WTC11 (cell line): ENCODE results near the gene LRMDA. TPM values are rescaled to one million over a fixed set of nuclear protein-coding genes. Genes with fewer than 3 reads are reported as not detected.

ENCODE experiments used
- ATAC-seq: fragments of 200-7000 bp; cut with Tn5 transposase; 2 replicates; pipeline ENCODE4 v1.10.0; 2021; ENCODE audit warnings: mild to moderate bottlenecking, moderate library complexity
- CTCF ChIA-PET: fragments of 300-600 bp; sonication (Branson Sonifier 250); formaldehyde crosslinking; loops from one replicate; lab custom pipeline; 2021; ENCODE audit warnings: antibody characterized with exemption; lab: Charles Lee
- POLR2A ChIA-PET: fragments of 350-600 bp; sonication (Branson Sonifier 250); formaldehyde crosslinking; loops from one replicate; lab custom pipeline; 2021; ENCODE audit warnings: antibody characterized with exemption; lab: Charles Lee
- DNase-seq: peaks from one replicate; pipeline ENCODE4 v3.0.0; 2021; ENCODE audit warnings: low spot score
- H3K27ac Mint-ChIP-seq: 2 replicates; pipeline ENCODE4 v1.8.0; 2021; ENCODE audit warnings: mixed read lengths
- H3K27me3 Mint-ChIP-seq: 2 replicates; pipeline ENCODE4 v1.8.0; 2021; ENCODE audit warnings: low read depth, mild to moderate bottlenecking, moderate library complexity, mixed read lengths
- H3K36me3 Mint-ChIP-seq: 2 replicates; pipeline ENCODE4 v1.8.0; 2021; ENCODE audit warnings: mixed read lengths
- H3K4me1 Mint-ChIP-seq: 2 replicates; pipeline ENCODE4 v1.8.0; 2022; ENCODE audit warnings: mixed read lengths
- H3K4me3 Mint-ChIP-seq: 2 replicates; pipeline ENCODE4 v1.8.0; 2021; ENCODE audit warnings: mild to moderate bottlenecking, moderate library complexity, mixed read lengths
- H3K9me3 Mint-ChIP-seq: 2 replicates; pipeline ENCODE4 v1.8.0; 2021; ENCODE audit warnings: mixed read lengths
- CBFB ChIP-seq: sonication (generic); formaldehyde crosslinking; IDR thresholded peaks from 2 replicates; pipeline ENCODE4 v1.8.1; 2022; ENCODE audit warnings: mild to moderate bottlenecking, low read depth, missing genetic modification reagents
- ELF4 ChIP-seq: sonication (generic); formaldehyde crosslinking; IDR thresholded peaks from 2 replicates; pipeline ENCODE4 v1.8.1; 2022; ENCODE audit warnings: low read depth, mild to moderate bottlenecking, moderate library complexity, missing genetic modification reagents
- ESRRA ChIP-seq: sonication (generic); formaldehyde crosslinking; IDR thresholded peaks from 2 replicates; pipeline ENCODE4 v1.8.1; 2022; ENCODE audit warnings: mild to moderate bottlenecking, missing genetic modification reagents, borderline replicate concordance
- ETV6 ChIP-seq: sonication (generic); formaldehyde crosslinking; IDR thresholded peaks from 2 replicates; pipeline ENCODE4 v1.8.1; 2022; ENCODE audit warnings: mild to moderate bottlenecking, missing genetic modification reagents
- FOXK1 ChIP-seq: sonication (generic); formaldehyde crosslinking; IDR thresholded peaks from 2 replicates; pipeline ENCODE4 v1.8.0; 2022; ENCODE audit warnings: mild to moderate bottlenecking, moderate library complexity, missing genetic modification reagents
- FOXP1 ChIP-seq: sonication (generic); formaldehyde crosslinking; IDR thresholded peaks from 2 replicates; pipeline ENCODE4 v1.8.0; 2022; ENCODE audit warnings: missing genetic modification reagents, mild to moderate bottlenecking, moderate library complexity, borderline replicate concordance
- KAT7 ChIP-seq: sonication (generic); formaldehyde crosslinking; IDR thresholded peaks from 2 replicates; pipeline ENCODE4 v1.8.1; 2023; ENCODE audit warnings: missing genetic modification reagents, mild to moderate bottlenecking, borderline replicate concordance
- MLX ChIP-seq: sonication (generic); formaldehyde crosslinking; IDR thresholded peaks from 2 replicates; pipeline ENCODE4 v1.8.1; 2023; ENCODE audit warnings: mild to moderate bottlenecking, missing genetic modification reagents, moderate library complexity
- OVOL2 ChIP-seq: fragments of 250-450 bp; sonication (Bioruptor Pico); IDR thresholded peaks from 2 replicates; pipeline ENCODE4 v1.9.0; 2021; ENCODE audit warnings: mild to moderate bottlenecking, borderline replicate concordance
- PRDM15 ChIP-seq: sonication (generic); formaldehyde crosslinking; IDR thresholded peaks from 2 replicates; pipeline ENCODE4 v1.8.0; 2022; ENCODE audit warnings: missing genetic modification reagents
- SP1 ChIP-seq: sonication (generic); formaldehyde crosslinking; conservative IDR thresholded peaks from 2 replicates; pipeline ENCODE4 v1.8.1; 2022; ENCODE audit warnings: missing genetic modification reagents
- STAT6 ChIP-seq: sonication (generic); formaldehyde crosslinking; conservative IDR thresholded peaks from 2 replicates; pipeline ENCODE4 v1.8.1; 2023; ENCODE audit warnings: mild to moderate bottlenecking, low read depth, missing genetic modification reagents, moderate library complexity
- TCF7 ChIP-seq: sonication (generic); formaldehyde crosslinking; IDR thresholded peaks from 2 replicates; pipeline ENCODE4 v1.8.0; 2022; ENCODE audit warnings: mild to moderate bottlenecking, low read depth, missing genetic modification reagents, moderate library complexity
- USF2 ChIP-seq: sonication (generic); formaldehyde crosslinking; IDR thresholded peaks from 2 replicates; pipeline ENCODE4 v1.8.1; 2023; ENCODE audit warnings: mild to moderate bottlenecking, missing genetic modification reagents, moderate library complexity
- ZNF263 ChIP-seq: sonication (generic); formaldehyde crosslinking; IDR thresholded peaks from 2 replicates; pipeline ENCODE4 v1.8.1; 2022; ENCODE audit warnings: low read depth, mild to moderate bottlenecking, moderate library complexity, missing genetic modification reagents
- ZNF423 ChIP-seq: fragments of 250-450 bp; sonication (Bioruptor Pico); IDR thresholded peaks from 2 replicates; pipeline ENCODE4 v2.1.2; 2022; ENCODE audit warnings: mild to moderate bottlenecking, moderate library complexity
- total RNA-seq: library from RNA; stranded (reverse); gene quantifications from 3 replicates; pipeline ENCODE4 v1.2.3, GENCODE V29; 2021
- TF ChIP-seq, protein P1 (sequence below): sonication (generic); formaldehyde crosslinking; IDR thresholded peaks from 2 replicates; pipeline ENCODE4 v1.8.0; 2023; ENCODE audit warnings: mild to moderate bottlenecking, missing genetic modification reagents
- TF ChIP-seq, protein P2 (sequence below): fragments of 250-450 bp; sonication (Bioruptor Pico); IDR thresholded peaks from 2 replicates; pipeline ENCODE4 v2.1.2; 2022; ENCODE audit warnings: mild to moderate bottlenecking, moderate library complexity

LRMDA gene
- total RNA-seq, 1 experiment from 2014 or later: 0.92 TPM

DNA sequence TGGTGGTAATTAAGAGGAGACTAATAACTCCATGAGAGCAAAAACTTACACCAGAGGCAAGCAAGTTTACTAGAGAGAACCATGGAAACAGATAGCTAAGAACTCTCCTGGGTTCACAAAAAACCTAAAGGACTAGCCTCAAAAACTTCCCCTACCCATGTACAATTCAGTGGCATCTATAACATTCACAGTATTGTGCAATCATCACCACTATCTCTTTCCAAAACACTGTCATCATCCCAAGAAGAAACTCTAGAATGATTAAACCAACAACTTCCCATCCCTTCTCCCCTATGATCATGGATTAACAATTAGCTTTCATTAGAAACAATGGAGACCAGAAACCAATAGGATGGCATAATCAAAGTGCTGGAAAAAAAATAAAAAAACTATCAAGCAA lies 1038.3 kb downstream of the LRMDA start:
- no peaks in the 10 kb centered on the region for H3K9me3 Mint-ChIP-seq
- no peaks in the 10 kb centered on the region for H3K27me3 Mint-ChIP-seq
- ATAC-seq (no peak), DNase-seq (no peak)
- TF ChIP-seq ELF4 (CRISPR knock-in tag) (no peak), SP1 (CRISPR knock-in tag) (no peak), PRDM15 (CRISPR knock-in tag) (no peak), FOXP1 (no peak), ESRRA (CRISPR knock-in tag) (no peak), USF2 (CRISPR knock-in tag) (no peak), STAT6 (no peak)
- TF ChIP-seq, protein P1, sequence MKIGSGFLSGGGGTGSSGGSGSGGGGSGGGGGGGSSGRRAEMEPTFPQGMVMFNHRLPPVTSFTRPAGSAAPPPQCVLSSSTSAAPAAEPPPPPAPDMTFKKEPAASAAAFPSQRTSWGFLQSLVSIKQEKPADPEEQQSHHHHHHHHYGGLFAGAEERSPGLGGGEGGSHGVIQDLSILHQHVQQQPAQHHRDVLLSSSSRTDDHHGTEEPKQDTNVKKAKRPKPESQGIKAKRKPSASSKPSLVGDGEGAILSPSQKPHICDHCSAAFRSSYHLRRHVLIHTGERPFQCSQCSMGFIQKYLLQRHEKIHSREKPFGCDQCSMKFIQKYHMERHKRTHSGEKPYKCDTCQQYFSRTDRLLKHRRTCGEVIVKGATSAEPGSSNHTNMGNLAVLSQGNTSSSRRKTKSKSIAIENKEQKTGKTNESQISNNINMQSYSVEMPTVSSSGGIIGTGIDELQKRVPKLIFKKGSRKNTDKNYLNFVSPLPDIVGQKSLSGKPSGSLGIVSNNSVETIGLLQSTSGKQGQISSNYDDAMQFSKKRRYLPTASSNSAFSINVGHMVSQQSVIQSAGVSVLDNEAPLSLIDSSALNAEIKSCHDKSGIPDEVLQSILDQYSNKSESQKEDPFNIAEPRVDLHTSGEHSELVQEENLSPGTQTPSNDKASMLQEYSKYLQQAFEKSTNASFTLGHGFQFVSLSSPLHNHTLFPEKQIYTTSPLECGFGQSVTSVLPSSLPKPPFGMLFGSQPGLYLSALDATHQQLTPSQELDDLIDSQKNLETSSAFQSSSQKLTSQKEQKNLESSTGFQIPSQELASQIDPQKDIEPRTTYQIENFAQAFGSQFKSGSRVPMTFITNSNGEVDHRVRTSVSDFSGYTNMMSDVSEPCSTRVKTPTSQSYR (CRISPR knock-in tag): no peak
- no peaks in the 10 kb centered on the region for H3K4me1 Mint-ChIP-seq
- H3K36me3 Mint-ChIP-seq: no peaks in the 10 kb centered on the region
- no peak overlapping the region for H3K4me3 Mint-ChIP-seq
- ChIA-PET POLR2A (no interaction called here), CTCF (no interaction called here)
- H3K27ac Mint-ChIP-seq: no peak overlapping the region

GRCh38 chr10:76479103-76479790 lies 1047.8 kb downstream of the LRMDA start:
- Mint-ChIP-seq H3K36me3 (no peaks in the 10 kb centered on the region; the same call in 1 of the 2 replicates), H3K27me3 (no peaks in the 10 kb centered on the region; the same call in 1 of the 2 replicates), H3K4me1 (no peaks in the 10 kb centered on the region), H3K27ac (no peak overlapping the region), H3K4me3 (no peak overlapping the region), H3K9me3 (peaks cover 20% of the 10 kb centered on the region)
- no peak for ATAC-seq
- CTCF ChIA-PET: no interaction called here
- TF ChIP-seq ESRRA (CRISPR knock-in tag) (no peak), ETV6 (CRISPR knock-in tag) (no peak), TCF7 (no peak), KAT7 (no peak), OVOL2 (CRISPR knock-in tag) (no peak), ZNF423 (no peak), ZNF263 (CRISPR knock-in tag) (no peak), CBFB (CRISPR knock-in tag) (no peak), MLX (CRISPR knock-in tag) (no peak), FOXK1 (CRISPR knock-in tag) (no peak)
- TF ChIP-seq, protein P2, sequence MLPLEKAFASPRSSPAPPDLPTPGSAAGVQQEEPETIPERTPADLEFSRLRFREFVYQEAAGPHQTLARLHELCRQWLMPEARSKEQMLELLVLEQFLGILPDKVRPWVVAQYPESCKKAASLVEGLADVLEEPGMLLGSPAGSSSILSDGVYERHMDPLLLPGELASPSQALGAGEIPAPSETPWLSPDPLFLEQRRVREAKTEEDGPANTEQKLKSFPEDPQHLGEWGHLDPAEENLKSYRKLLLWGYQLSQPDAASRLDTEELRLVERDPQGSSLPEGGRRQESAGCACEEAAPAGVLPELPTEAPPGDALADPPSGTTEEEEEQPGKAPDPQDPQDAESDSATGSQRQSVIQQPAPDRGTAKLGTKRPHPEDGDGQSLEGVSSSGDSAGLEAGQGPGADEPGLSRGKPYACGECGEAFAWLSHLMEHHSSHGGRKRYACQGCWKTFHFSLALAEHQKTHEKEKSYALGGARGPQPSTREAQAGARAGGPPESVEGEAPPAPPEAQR (CRISPR knock-in tag): no peak
- POLR2A ChIA-PET: no interaction called here
- no peak for DNase-seq
